Measurements from ENCODE around the gene KIF2B. TPM values are rescaled to one million over a fixed set of nuclear protein-coding genes. Genes with fewer than 3 reads are reported as not detected.

KIF2B gene
- total RNA-seq, 1 experiment from 2014 or later = not detected

DNA sequence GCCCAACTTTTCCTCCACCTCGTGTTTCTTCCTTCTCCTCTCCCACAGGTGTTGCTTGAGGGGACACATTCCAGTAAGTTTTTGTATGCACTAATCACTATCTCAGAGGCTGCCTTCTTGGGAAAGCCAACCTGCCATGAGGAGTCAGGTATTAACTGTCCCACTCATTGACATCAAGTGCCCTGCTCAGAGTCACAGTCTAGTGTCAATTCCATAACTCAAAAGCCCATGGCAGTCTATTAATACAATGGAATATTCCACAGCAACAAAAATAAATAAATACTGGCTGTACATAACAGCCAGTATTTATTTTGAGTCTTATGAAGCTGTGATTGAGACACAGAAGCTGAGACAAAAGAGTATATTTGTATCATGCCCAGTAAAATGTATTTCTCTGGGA lies 26.1 kb upstream of the KIF2B start:
- H3K9me3 ChIP-seq (ENCODE audit: insufficient read depth, low read depth) = no peaks in the 10 kb centered on the region
- TF ChIP-seq, protein P1, sequence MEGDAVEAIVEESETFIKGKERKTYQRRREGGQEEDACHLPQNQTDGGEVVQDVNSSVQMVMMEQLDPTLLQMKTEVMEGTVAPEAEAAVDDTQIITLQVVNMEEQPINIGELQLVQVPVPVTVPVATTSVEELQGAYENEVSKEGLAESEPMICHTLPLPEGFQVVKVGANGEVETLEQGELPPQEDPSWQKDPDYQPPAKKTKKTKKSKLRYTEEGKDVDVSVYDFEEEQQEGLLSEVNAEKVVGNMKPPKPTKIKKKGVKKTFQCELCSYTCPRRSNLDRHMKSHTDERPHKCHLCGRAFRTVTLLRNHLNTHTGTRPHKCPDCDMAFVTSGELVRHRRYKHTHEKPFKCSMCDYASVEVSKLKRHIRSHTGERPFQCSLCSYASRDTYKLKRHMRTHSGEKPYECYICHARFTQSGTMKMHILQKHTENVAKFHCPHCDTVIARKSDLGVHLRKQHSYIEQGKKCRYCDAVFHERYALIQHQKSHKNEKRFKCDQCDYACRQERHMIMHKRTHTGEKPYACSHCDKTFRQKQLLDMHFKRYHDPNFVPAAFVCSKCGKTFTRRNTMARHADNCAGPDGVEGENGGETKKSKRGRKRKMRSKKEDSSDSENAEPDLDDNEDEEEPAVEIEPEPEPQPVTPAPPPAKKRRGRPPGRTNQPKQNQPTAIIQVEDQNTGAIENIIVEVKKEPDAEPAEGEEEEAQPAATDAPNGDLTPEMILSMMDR (conservative IDR thresholded peaks at IDR 0.05) = no peak
- TF ChIP-seq EZH2 (IDR thresholded peaks at IDR 0.05; ENCODE audit: low read depth) = no peak
- POLR2A ChIA-PET (ENCODE audit: unreplicated experiment) = no interaction called here
- no peaks in the 10 kb centered on the region for H3K36me3 ChIP-seq (ENCODE audit: low read depth)
- H3K4me3 ChIP-seq = no peak overlapping the region
- H3K4me1 ChIP-seq (replicated peaks; ENCODE audit: insufficient read depth) = no peaks in the 10 kb centered on the region
- DNase-seq = no peak
- no peaks in the 10 kb centered on the region for H3F3A ChIP-seq (ENCODE audit: insufficient read depth, low read depth)
- CTCF ChIA-PET = interaction anchor here (0.7 kb wide), 1 partner anchor 100 kb away, joined by 3 read pairs; no protein-coding TSS in a partner anchor
- no TSS peak for BruUV-seq (replicated peaks)
- 0 out of 2 replicates have a peak, but pooled peaks cover 2% of the 10 kb centered on the region for H3K27me3 ChIP-seq (ENCODE audit: insufficient read depth, low read depth)
- no peak overlapping the region for H3K27ac ChIP-seq
- no peaks in the 10 kb centered on the region for H3K79me2 ChIP-seq (ENCODE audit: low read depth)
- H3K9me2 ChIP-seq (ENCODE audit: insufficient read depth) = no peaks in the 10 kb centered on the region
- no peak overlapping the region for H3K4me2 ChIP-seq
- H4K20me1 ChIP-seq (ENCODE audit: insufficient read depth) = no peaks in the 10 kb centered on the region
- no peak overlapping the region for H2AFZ ChIP-seq
- intact Hi-C loops (cut with micrococcal nuclease; ENCODE audit: unreplicated experiment) = no loop called here

DNA sequence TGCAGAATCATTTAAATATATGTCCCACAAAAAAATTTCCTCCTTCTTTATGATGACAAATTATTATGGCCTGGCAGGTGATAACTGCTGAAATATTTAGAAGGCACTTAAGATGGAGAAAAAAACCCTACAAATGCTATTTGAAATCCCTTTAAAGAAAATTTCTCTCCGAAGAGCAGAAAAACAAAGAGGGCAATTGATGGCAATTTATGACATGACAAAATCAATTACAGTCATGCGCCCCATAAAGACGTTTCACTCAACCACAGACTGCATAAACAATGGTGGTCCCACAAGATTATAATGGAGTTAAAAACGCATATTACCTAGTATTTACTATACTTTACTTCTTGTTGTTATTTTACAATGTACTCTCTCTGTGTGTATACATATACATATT lies 25.2 kb upstream of the KIF2B start:
- CTCF ChIA-PET = no interaction called here
- intact Hi-C loops (cut with micrococcal nuclease; ENCODE audit: unreplicated experiment) = no loop called here

DNA sequence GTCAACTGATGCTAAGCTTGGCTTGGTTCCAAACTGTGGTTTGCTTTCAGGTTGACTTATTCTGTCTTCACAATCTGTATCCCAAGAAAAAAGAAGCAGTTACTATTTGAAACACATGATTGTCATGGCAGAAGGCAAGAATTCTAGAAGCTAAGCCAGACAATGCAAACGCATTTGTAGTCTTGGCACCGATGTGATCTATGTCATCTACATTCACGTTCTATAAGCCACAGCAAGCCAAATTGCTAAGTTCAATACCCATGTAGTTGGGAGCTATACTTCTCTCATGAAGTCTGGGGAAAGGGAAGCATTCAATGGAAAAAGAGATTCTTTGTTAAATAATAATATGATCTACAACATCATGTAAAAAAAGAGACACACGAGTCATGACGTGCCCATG lies 18.3 kb upstream of the KIF2B start:
- intact Hi-C loops (cut with micrococcal nuclease; ENCODE audit: unreplicated experiment) = no loop called here
- H3K27ac ChIP-seq = no peak overlapping the region
- TF ChIP-seq EZH2 (IDR thresholded peaks at IDR 0.05; ENCODE audit: low read depth) = no peak
- TF ChIP-seq, protein P1 (conservative IDR thresholded peaks at IDR 0.05) = no peak
- no peak overlapping the region for H3K4me2 ChIP-seq
- no peaks in the 10 kb centered on the region for H3K9me3 ChIP-seq (ENCODE audit: insufficient read depth, low read depth)
- H3K27me3 ChIP-seq (ENCODE audit: insufficient read depth, low read depth) = no peaks in the 10 kb centered on the region
- H3F3A ChIP-seq (ENCODE audit: insufficient read depth, low read depth) = no peaks in the 10 kb centered on the region
- H3K79me2 ChIP-seq (ENCODE audit: low read depth) = no peaks in the 10 kb centered on the region
- no TSS peak for BruUV-seq (replicated peaks)
- H3K36me3 ChIP-seq (ENCODE audit: low read depth) = no peaks in the 10 kb centered on the region
- no peaks in the 10 kb centered on the region for H4K20me1 ChIP-seq (ENCODE audit: insufficient read depth)
- no peak overlapping the region for H3K4me3 ChIP-seq
- DNase-seq = no peak
- H3K9me2 ChIP-seq (ENCODE audit: insufficient read depth) = no peaks in the 10 kb centered on the region
- no peaks in the 10 kb centered on the region for H3K4me1 ChIP-seq (replicated peaks; ENCODE audit: insufficient read depth)
- POLR2A ChIA-PET (ENCODE audit: unreplicated experiment) = no interaction called here
- no peak overlapping the region for H2AFZ ChIP-seq
- CTCF ChIA-PET = no interaction called here

More for the DNA sequence above, 25.2 kb upstream of the KIF2B start:
- H3K27ac ChIP-seq = no peak overlapping the region
- H3K9me2 ChIP-seq (ENCODE audit: insufficient read depth) = no peaks in the 10 kb centered on the region
- H3K4me3 ChIP-seq = no peak overlapping the region
- POLR2A ChIA-PET (ENCODE audit: unreplicated experiment) = no interaction called here
- H3K36me3 ChIP-seq (ENCODE audit: low read depth) = no peaks in the 10 kb centered on the region
- no TSS peak for BruUV-seq (replicated peaks)
- H3K9me3 ChIP-seq (ENCODE audit: insufficient read depth, low read depth) = no peaks in the 10 kb centered on the region
- no peaks in the 10 kb centered on the region for H3K4me1 ChIP-seq (replicated peaks; ENCODE audit: insufficient read depth)
- H3K4me2 ChIP-seq = no peak overlapping the region
- no peaks in the 10 kb centered on the region for H3F3A ChIP-seq (ENCODE audit: insufficient read depth, low read depth)
- DNase-seq = no peak
- no peak overlapping the region for H2AFZ ChIP-seq
- no peaks in the 10 kb centered on the region for H3K27me3 ChIP-seq (ENCODE audit: insufficient read depth, low read depth)
- TF ChIP-seq EZH2 (IDR thresholded peaks at IDR 0.05; ENCODE audit: low read depth) = no peak
- TF ChIP-seq, protein P1 (conservative IDR thresholded peaks at IDR 0.05) = no peak
- H4K20me1 ChIP-seq (ENCODE audit: insufficient read depth) = no peaks in the 10 kb centered on the region
- H3K79me2 ChIP-seq (ENCODE audit: low read depth) = no peaks in the 10 kb centered on the region
